HepG2 (cell line): ENCODE measurements around the gene TSKU. TPM values are rescaled to one million over a fixed set of nuclear protein-coding genes. Genes with fewer than 3 reads are reported as not detected.

Experiments used
- CAMTA2 ChIP-seq: sonication (generic); formaldehyde crosslinking; IDR thresholded peaks from 2 replicates; pipeline ENCODE4 v1.4.0; 2020; ENCODE audit warnings: mild to moderate bottlenecking, missing genetic modification reagents, borderline replicate concordance
- FOXM1 ChIP-seq: sonication (generic); formaldehyde crosslinking; IDR thresholded peaks from 2 replicates; pipeline ENCODE4 v1.5.0; 2020; ENCODE audit warnings: missing genetic modification reagents
- HNRNPLL ChIP-seq: fragments of 200-400 bp; formaldehyde crosslinking; IDR thresholded peaks from 2 replicates; pipeline ENCODE4 v1.6.1; 2017; ENCODE audit warnings: mild to moderate bottlenecking, low read depth, low read length; ENCODE audit not compliant: poor library complexity, severe bottlenecking
- KAT7 ChIP-seq: IDR thresholded peaks from 2 replicates; pipeline ENCODE4 v1.6.1; 2018; ENCODE audit warnings: borderline replicate concordance, missing compliant biosample characterization
- KDM2A ChIP-seq: sonication (generic); formaldehyde crosslinking; IDR thresholded peaks from 2 replicates; pipeline ENCODE4 v1.4.0; 2020; ENCODE audit warnings: low read depth, missing genetic modification reagents, borderline replicate concordance
- MEF2D ChIP-seq: sonication (generic); formaldehyde crosslinking; IDR thresholded peaks from 2 replicates; pipeline ENCODE4 v1.5.1; 2020; ENCODE audit warnings: mild to moderate bottlenecking, missing genetic modification reagents
- NR2F6 ChIP-seq, 2 experiments: IDR thresholded peaks; 2 replicates each; pipeline ENCODE4 v1.6.1; 2016; ENCODE audit warnings: antibody characterized with exemption in 1 of 2, mild to moderate bottlenecking in 1 of 2
- RFX3 ChIP-seq: IDR thresholded peaks from 2 replicates; pipeline ENCODE4 v1.6.1; 2016; ENCODE audit warnings: missing biosample characterization, missing genetic modification reagents
- SAP130 ChIP-seq: IDR thresholded peaks from 2 replicates; pipeline ENCODE4 v1.6.1; 2016; ENCODE audit warnings: low read depth
- ZBTB20 ChIP-seq: sonication (generic); formaldehyde crosslinking; IDR thresholded peaks from 2 replicates; pipeline ENCODE4 v1.8.1; 2023; ENCODE audit warnings: missing genetic modification reagents, low read depth, mild to moderate bottlenecking, borderline replicate concordance
- ZBTB3 ChIP-seq: sonication (generic); formaldehyde crosslinking; IDR thresholded peaks from 2 replicates; pipeline ENCODE4 v1.4.0; 2020; ENCODE audit warnings: low read depth, mild to moderate bottlenecking, moderate library complexity, missing genetic modification reagents, borderline replicate concordance
- ZFX ChIP-seq: sonication (generic); formaldehyde crosslinking; IDR thresholded peaks from 2 replicates; pipeline ENCODE4 v1.4.0; 2020; ENCODE audit warnings: mild to moderate bottlenecking, low read depth, missing genetic modification reagents, moderate library complexity
- ZNF570 ChIP-seq: sonication (generic); formaldehyde crosslinking; IDR thresholded peaks from 2 replicates; pipeline ENCODE4 v1.4.0; 2020; ENCODE audit warnings: mild to moderate bottlenecking, missing genetic modification reagents, borderline replicate concordance
- ZNF672 ChIP-seq: sonication (generic); formaldehyde crosslinking; IDR thresholded peaks from 2 replicates; pipeline ENCODE4 v1.8.1; 2022; ENCODE audit warnings: missing genetic modification reagents
- ZNF720 ChIP-seq: sonication (generic); formaldehyde crosslinking; IDR thresholded peaks from 2 replicates; pipeline ENCODE4 v1.4.0; 2020; ENCODE audit warnings: missing genetic modification reagents
- polyA plus RNA-seq, 8 experiments: library from polyadenylated mRNA; depleted of rRNA in 3 of 8; stranded (reverse) in 7 of 8; unstranded in 1 of 8; fragments of >200 nt; fragmentation: Illumina TruSeq in 4 of 8; extraction: Trizol in 4 of 8; gene quantifications; 2 replicates each; pipeline versions ENCODE4 v1.2.1 to v1.2.3, GENCODE V29; 2011 to 2016; ENCODE audit warnings: low read depth in 4 of 8, missing spikeins in 1 of 8, mixed read lengths in 1 of 8; ENCODE audit not compliant: insufficient read depth in 1 of 8
- total RNA-seq, 5 experiments: library from RNA; depleted of rRNA; stranded (reverse); fragments of >200 nt; fragmentation: Illumina TruSeq; extraction: Trizol; gene quantifications; 2 replicates each; pipeline ENCODE4 v1.2.3, GENCODE V29; 2016; ENCODE audit warnings: low read depth in 1 of 5
- TF ChIP-seq, protein P1 (sequence below): sonication (generic); formaldehyde crosslinking; IDR thresholded peaks from 2 replicates; pipeline ENCODE4 v1.4.0; 2020; ENCODE audit warnings: missing genetic modification reagents
- TF ChIP-seq, protein P2 (sequence below): sonication (generic); formaldehyde crosslinking; conservative IDR thresholded peaks from 2 replicates; pipeline ENCODE4 v1.8.0; 2022; ENCODE audit warnings: mild to moderate bottlenecking, moderate library complexity, missing genetic modification reagents
- TF ChIP-seq, protein P3 (sequence below): sonication (generic); formaldehyde crosslinking; IDR thresholded peaks from 2 replicates; pipeline ENCODE4 v1.4.0; 2020; ENCODE audit warnings: missing genetic modification reagents, borderline replicate concordance
- TF ChIP-seq, protein P4 (sequence below): sonication (generic); formaldehyde crosslinking; IDR thresholded peaks from 2 replicates; pipeline ENCODE4 v1.4.0; 2020; ENCODE audit warnings: missing genetic modification reagents, borderline replicate concordance

The TSKU gene
- total and polyA plus RNA-seq, 2 of the 13 experiments (the other 11 are each of a cell fraction or from before 2014, with no cell fraction given): 20.3 to 21.4 TPM

DNA sequence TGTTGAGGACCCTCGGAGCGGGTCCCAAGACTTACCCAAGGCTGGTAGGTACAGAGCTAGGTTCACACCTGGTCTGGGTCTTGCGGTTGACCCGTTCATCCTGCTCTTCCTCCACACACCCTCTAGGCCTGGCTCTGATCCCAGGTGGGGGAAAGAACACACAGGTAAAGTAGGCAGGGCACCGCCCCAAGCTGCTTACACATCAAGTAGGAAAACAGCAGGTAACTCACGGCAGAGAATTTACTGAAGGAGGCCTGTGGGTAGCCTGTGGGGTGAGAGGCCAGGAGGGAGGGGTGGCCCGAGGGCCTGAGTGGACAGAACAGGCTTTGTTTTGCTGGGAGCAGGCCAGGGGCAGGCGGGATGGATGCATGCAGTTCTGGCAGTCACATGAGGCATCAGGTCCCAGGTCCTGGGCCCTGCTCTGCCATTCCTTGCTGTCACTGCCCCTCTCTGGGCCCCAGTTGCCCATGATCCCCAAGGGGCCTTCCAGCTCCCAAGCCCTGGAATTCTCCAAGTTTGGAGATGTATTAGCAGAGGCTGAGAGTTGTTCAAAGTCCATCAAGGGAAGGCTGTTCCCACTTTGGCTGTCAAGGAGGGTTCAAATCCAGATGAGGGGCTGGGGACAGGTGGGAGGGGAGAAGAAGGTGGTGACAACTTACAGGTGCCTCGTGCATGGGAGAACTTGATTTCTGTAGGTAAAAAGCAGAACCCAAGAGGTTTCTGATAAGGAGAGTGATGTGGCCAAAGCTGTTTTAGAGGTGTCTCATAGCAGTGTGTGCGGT, 5.7 kb downstream of the TSKU start (continued):
- TF ChIP-seq, protein P1, sequence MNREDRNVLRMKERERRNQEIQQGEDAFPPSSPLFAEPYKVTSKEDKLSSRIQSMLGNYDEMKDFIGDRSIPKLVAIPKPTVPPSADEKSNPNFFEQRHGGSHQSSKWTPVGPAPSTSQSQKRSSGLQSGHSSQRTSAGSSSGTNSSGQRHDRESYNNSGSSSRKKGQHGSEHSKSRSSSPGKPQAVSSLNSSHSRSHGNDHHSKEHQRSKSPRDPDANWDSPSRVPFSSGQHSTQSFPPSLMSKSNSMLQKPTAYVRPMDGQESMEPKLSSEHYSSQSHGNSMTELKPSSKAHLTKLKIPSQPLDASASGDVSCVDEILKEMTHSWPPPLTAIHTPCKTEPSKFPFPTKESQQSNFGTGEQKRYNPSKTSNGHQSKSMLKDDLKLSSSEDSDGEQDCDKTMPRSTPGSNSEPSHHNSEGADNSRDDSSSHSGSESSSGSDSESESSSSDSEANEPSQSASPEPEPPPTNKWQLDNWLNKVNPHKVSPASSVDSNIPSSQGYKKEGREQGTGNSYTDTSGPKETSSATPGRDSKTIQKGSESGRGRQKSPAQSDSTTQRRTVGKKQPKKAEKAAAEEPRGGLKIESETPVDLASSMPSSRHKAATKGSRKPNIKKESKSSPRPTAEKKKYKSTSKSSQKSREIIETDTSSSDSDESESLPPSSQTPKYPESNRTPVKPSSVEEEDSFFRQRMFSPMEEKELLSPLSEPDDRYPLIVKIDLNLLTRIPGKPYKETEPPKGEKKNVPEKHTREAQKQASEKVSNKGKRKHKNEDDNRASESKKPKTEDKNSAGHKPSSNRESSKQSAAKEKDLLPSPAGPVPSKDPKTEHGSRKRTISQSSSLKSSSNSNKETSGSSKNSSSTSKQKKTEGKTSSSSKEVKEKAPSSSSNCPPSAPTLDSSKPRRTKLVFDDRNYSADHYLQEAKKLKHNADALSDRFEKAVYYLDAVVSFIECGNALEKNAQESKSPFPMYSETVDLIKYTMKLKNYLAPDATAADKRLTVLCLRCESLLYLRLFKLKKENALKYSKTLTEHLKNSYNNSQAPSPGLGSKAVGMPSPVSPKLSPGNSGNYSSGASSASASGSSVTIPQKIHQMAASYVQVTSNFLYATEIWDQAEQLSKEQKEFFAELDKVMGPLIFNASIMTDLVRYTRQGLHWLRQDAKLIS: no peak
- TF ChIP-seq, protein P2, sequence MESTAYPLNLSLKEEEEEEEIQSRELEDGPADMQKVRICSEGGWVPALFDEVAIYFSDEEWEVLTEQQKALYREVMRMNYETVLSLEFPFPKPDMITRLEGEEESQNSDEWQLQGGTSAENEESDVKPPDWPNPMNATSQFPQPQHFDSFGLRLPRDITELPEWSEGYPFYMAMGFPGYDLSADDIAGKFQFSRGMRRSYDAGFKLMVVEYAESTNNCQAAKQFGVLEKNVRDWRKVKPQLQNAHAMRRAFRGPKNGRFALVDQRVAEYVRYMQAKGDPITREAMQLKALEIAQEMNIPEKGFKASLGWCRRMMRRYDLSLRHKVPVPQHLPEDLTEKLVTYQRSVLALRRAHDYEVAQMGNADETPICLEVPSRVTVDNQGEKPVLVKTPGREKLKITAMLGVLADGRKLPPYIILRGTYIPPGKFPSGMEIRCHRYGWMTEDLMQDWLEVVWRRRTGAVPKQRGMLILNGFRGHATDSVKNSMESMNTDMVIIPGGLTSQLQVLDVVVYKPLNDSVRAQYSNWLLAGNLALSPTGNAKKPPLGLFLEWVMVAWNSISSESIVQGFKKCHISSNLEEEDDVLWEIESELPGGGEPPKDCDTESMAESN (CRISPR knock-in tag): no peak
- TF ChIP-seq, protein P3, sequence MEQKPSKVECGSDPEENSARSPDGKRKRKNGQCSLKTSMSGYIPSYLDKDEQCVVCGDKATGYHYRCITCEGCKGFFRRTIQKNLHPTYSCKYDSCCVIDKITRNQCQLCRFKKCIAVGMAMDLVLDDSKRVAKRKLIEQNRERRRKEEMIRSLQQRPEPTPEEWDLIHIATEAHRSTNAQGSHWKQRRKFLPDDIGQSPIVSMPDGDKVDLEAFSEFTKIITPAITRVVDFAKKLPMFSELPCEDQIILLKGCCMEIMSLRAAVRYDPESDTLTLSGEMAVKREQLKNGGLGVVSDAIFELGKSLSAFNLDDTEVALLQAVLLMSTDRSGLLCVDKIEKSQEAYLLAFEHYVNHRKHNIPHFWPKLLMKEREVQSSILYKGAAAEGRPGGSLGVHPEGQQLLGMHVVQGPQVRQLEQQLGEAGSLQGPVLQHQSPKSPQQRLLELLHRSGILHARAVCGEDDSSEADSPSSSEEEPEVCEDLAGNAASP (CRISPR knock-in tag): no peak
- TF ChIP-seq RFX3 (CRISPR knock-in tag) (no peak), ZNF672 (CRISPR knock-in tag) (no peak), FOXM1 (no peak), HNRNPLL (no peak), KDM2A (CRISPR knock-in tag) (no peak), SAP130 (CRISPR knock-in tag) (peak; percentile 10; the same call in 1 of the 2 replicates), ZFX (CRISPR knock-in tag) (peak; percentile 33; the same call in 1 of the 2 replicates), NR2F6 (IDR thresholded peaks at IDR 0.05) (no peak), NR2F6 (CRISPR knock-in tag; IDR thresholded peaks at IDR 0.05) (no peak), MEF2D (CRISPR knock-in tag) (no peak), CAMTA2 (CRISPR knock-in tag) (no peak), ZBTB20 (no peak), ZNF720 (no peak), ZNF570 (no peak), ZBTB3 (CRISPR knock-in tag) (no peak), KAT7 (CRISPR knock-in tag) (no peak)
- TF ChIP-seq, protein P4, sequence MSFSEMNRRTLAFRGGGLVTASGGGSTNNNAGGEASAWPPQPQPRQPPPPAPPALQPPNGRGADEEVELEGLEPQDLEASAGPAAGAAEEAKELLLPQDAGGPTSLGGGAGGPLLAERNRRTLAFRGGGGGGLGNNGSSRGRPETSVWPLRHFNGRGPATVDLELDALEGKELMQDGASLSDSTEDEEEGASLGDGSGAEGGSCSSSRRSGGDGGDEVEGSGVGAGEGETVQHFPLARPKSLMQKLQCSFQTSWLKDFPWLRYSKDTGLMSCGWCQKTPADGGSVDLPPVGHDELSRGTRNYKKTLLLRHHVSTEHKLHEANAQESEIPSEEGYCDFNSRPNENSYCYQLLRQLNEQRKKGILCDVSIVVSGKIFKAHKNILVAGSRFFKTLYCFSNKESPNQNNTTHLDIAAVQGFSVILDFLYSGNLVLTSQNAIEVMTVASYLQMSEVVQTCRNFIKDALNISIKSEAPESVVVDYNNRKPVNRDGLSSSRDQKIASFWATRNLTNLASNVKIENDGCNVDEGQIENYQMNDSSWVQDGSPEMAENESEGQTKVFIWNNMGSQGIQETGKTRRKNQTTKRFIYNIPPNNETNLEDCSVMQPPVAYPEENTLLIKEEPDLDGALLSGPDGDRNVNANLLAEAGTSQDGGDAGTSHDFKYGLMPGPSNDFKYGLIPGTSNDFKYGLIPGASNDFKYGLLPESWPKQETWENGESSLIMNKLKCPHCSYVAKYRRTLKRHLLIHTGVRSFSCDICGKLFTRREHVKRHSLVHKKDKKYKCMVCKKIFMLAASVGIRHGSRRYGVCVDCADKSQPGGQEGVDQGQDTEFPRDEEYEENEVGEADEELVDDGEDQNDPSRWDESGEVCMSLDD: no peak
